Stimulated activated CD8-positive, alpha-beta memory T cell treated with anti-CD3 and anti-CD28 coated beads, Interleukin-2, amount 100 ng/mL, for 1 hour (primary cell): ENCODE data around the gene ULBP2.
A peak's percentile ranks its signal among the peaks of the same experiment; 100 is the strongest.
"Not testable (repeated sequence)": the region's sequence is repeated elsewhere in the genome, so short reads cannot be mapped to it uniquely, and the experiment has no call there.

Source experiments
- DNase-seq, 2 donors: peaks; one replicate each; pipeline ENCODE4 v3.0.0-alpha.2; 2020; ENCODE audit warnings: low read depth in 2 of 2

ULBP2 gene

DNA sequence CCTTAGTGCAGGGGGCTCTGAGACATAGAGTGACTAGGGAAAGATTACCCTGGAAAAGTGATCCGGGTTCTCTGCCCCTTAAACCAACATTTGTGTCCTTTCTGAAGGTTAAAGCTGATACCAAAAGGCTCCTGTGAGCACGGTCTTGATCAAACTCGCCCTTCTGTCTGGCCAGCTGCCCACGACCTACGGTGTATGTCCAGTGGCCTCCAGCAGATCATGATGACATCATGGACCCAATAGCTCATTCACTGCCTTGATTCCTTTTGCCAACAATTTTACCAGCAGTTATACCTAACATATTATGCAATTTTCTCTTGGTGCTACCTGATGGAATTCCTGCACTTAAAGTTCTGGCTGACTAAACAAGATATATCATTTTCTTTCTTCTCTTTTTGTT is 6.8 kb downstream of the ULBP2 start:
- no peak for DNase-seq

DNA sequence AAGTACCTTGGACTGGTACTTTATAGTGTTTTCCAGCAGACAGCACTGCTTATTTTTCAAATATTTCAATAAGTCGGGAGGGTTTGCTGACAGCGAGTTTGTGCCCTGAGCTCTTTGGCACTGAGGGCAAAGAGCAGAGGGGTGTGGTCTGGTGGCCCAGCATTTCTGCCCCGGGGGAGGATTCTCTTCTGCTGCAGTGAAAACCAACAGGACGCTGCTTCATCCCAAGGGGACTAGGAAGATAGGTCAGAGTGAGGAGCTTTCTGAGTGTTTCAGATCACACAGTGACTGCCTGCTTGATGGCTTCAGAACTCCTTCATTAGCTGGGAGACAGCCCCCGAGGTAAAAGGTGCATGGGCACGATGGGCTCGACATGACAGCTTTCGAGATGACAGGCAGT is 8.6 kb downstream of the ULBP2 start:
- no peak for DNase-seq

DNA sequence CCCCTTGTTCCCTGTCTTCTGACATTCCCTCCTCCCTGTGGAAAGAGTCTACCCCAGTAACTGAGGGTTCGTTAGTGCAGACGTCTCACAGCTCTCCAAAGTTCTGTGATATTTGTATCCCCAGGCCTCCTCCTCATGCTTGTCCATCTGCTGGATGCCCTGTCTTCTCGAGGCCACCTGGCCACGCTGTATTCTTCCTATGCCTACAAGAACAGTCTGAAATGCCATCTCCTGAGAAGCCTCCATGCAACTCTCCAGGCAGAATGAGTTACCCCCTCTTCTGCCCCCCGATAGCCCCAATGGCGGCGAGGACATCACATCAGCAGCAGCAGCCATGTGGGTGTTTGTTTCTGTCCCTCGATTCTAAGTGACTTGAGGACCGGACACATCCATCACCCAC is 9.3 kb downstream of the ULBP2 start:
- DNase-seq = no peak

DNA sequence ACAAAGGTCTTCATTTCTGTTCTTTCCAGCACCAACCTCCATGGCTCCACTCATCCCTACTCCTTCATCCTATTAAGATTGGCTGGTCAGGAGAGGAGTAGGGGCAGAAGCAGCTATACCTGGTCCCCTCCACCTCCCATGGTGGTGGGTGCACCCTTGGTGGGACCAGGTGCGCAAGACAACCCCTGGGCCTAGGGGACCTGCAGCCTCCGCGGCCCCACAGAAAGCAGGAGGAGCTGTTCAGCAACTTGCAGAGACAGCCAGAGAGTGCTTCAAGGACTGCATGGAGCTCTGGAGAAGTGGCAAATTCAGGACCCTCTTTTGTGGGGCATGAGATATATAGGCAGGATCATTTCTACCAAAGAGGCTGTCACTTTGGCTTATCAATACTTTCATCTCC is 9.8 kb downstream of the ULBP2 start:
- DNase-seq = no peak

DNA sequence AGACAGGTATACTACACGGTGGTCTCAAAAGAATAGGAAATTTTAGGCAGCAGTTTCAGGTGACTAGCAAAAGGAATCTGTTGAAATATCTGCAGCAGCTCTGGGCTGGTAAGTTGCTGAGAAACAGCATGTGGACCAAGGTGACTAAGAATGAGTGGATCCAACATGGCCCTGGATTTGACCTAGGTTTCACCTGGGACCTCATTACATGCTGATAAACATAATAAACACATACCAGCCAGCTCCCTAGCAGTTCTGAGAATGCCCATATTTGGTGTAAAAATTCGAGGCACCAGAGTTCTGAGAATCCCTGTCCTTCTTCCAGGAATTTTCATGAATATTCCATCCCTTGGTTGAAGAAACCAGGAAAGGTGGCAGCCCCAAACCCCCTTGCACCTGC is 11.6 kb downstream of the ULBP2 start:
- not testable (repeated sequence) for DNase-seq

DNA sequence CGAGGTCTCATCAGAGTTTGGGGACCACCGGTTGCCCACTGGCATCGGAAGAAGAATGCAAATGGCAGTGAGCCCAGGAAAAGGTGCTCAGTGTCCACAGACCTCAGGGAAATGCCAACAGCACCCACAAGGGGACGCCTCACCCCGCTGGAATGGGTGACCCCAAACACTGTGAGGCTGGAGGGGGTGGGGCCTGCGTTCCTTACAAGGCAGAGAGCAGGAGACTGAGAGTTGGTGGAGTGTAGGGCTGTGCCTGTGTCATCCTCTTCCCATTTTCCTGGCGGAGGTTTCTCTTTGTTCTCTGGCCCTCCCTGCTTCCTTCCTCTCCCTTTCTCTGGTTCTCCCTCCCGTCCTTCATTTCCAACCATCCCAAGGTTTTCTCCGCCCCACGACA is 12.1 kb downstream of the ULBP2 start:
- DNase-seq = not testable (repeated sequence)

DNA sequence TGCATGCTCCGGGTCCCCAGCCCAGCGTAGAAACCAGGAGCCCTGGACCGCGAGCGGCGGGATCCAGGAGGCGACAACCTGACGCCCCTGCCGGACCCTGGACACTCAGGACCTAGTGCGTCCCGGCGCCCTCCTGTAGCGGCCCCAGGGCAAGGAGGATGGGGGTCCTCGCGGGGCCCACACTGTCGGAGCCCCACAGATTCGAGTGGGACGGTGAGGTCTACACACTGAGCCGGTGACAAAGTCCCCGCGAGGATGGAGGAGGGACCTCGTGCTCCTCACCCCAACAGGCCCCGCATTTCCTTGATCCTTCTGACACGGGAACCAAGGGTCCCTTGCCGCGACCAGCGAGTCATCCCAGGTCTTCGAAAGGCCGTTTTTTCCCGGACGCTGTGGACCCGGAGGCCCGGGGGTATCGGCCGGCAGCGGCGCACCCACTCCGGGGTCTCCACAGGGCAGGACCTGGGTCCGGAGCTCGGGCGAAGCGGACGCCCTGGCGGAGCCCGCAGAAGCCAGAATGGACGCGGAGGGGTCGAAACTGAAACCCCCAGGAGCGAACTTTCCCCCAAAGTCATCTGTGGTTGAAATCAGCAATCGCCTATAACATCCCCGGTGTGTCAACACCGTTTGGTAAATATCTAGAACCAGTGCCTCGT is 12.6 kb downstream of the ULBP2 start:
- DNase-seq = not testable (repeated sequence)

DNA sequence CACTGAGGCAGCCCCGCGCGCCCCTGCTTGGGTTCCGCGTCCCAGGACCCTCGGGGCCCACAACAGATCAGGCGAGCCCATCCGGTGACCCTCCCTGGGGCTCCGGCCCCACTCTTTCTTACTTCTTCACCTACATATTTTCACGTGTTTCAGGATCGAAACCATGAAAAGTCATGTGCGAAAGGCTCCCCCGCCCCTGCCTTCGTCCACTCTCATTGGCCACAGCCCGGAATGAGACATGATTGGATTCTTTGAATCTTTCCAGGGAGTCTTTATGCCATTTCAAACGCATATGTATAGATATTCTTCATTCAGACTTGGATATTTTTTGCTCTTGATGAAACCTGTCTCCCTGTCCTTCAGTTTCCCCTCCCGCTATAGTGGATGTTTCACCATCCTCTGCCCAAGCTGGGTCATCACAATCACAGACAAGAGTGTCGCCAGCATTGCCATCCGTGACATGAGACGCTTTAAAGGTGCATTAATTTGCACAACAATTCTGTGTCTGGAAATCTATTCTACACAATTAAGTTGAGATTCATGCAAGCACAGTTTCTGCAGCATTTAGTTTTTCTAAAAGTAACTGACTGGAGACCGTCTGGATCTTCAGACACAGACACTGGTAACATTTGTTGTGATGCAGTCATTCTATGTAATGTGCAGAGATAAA is 13.3 kb downstream of the ULBP2 start:
- not testable (repeated sequence) for DNase-seq

DNA sequence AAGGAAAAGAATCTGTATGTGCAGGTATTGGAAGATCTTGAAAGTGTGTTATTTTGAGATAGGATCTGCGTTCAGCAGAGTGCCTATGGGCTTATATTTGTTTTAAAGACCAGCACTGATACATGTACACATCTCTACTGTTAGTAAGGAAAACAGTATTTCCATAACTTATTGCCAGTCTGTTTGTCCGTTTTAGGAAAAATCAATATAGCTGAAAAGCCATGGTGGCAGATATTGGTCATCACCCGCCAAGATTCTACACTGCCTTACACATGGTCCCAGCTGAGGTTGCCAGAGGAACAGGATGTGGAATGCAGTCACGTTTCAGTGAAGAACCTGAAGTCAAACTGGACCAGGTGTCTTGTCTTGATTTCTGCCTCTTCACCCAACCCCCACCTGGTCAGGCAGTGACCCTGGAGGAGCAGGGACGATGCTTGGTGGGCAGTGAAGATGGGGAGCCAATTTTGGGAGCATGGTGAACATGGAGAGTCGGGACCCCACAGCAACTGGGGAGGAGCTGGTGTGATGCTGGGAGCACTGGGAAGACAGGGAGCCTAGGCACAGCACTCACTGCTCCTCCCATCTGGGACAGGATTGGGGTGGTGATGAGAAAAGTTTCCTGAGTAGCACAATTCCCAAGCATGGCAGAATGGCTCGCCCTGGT is 14.0 kb downstream of the ULBP2 start:
- not testable (repeated sequence) for DNase-seq

DNA sequence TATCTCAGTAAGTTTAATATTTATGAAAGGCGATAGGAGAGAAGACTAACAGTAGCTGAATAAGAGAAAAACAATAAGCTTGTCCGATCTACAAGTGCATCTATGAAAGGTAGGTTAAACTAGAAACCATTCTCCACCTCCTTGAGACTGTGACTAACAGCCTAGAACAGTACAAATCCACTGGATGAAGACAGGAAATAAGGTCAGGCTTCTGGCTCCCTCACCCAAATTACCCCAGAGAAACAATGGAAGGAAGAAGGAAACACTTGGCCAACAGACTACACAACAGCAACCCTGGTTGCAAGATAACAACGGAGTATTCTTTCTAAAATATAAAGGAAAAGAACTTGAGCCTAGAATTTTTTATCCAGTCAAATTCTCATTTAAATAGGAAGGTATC is 16.3 kb downstream of the ULBP2 start:
- DNase-seq = not testable (repeated sequence)

DNA sequence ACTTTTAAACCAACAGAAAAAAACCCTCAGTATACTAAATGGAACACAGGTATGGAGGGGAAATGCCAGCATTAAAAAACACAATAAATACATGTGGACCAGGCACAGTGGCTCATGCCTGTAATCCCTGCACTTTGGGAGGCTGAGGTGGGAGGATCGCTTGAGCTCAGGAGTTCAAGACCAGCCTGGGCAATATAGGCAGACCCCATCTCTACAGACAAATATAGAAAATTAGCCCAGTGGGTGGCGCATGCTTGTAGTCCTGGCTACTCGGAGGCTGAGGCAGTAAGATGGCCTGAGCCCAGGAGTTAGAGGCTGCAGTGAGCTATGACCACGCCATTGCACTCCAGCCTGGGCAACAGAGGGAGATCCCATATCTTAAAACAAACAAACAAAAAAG is 18.0 kb downstream of the ULBP2 start:
- DNase-seq = not testable (repeated sequence)

DNA sequence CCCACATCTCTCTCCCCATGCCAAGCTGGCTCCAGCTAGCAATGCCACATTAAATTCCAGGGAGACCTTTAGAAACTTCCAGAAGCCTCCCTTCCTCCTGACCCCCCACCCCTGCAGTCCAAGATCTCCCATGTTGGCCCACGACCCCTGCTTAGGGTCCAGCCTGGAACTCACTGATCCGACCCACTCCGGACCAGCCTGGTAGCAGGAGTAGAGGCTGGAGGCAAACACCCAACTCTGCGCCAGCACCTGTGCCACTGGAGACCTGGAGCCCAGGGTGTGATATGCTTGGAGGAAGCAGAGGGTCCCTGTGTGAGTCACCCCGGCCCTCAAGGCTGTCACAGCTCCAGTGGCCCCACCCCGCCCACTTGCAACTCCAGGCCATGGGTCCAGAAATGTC is 18.7 kb downstream of the ULBP2 start:
- DNase-seq = no peak

DNA sequence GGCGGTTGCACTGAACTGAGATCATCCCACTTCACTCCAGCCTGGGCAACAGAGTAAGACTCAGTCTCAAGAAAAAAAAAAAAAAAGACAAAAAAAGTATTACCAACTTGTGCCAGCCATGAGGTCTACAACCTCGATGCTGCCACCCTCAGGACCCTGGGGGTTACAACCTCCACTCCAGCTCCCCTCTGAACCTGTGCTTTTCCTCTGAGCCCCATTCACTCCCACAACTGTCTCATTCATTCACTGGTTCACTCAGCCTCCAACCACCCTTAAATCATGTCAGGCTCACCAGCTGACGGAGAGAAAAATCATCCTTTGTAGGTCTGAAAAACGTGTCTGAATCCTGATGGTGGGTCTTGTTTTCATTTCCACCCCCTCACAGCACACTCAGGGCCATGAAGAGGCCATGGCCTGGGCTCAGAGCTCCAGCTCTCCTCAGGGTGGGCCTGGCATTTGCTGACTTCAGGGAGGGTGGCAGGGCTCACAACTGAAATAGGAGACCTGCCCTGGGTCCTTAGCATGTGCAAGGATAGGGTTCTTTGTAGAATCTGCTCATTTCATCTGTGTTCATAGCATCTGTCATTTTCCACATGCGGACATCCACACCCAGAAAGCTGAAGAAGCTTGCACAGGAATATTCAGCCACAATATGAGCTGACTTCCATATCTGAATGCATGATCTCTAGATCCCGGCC is 20.1 kb downstream of the ULBP2 start:
- no peak for DNase-seq

DNA sequence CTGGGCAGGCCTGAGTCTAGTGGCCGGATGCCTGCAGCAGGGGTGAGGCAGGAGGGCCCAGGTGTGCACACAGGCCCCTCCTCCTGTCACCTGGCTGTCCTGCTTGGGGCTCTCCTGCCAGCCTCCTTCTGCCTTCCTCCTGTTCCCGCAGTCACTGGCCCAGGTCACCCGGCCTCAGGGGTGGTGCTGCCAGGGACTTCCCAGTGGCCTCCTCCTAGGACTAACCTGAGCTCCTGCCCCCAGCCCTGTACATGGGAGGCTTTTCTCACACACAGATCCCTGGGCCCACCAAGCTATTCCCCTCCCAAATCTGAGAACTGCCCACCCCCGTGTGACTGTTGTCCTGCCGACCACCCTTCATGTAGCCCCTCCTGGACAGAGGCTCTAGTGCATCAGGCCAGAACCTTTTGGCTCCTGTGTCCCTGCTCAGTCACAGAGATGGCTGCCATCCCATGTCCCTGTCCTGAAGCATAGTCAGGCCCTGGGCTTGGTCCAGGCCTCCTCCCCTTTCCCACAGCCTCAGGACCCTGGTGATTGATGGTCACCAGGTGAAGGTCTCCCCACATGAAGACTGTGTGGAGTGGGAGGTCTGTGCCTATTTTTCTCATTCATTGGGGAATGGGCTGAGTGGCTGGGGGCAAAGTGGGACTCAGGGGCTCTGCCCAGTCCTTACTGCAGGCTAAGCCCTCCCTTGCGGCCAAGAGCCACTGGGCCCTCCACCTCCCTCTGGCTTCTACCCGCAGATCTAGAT is 20.8 kb downstream of the ULBP2 start:
- no peak for DNase-seq

DNA sequence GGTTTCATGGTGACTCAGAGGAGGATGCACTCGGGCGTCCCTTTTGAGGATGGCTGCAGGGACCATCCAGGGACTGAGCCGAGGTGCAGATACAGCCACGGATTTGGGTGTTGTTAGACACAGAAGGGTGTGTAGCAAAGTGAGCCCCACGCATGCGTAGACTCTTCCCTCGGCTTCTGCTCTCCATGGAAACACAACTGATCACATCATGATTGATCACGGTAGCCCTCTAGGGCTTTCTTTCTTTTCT is 21.3 kb downstream of the ULBP2 start:
- no peak for DNase-seq

DNA sequence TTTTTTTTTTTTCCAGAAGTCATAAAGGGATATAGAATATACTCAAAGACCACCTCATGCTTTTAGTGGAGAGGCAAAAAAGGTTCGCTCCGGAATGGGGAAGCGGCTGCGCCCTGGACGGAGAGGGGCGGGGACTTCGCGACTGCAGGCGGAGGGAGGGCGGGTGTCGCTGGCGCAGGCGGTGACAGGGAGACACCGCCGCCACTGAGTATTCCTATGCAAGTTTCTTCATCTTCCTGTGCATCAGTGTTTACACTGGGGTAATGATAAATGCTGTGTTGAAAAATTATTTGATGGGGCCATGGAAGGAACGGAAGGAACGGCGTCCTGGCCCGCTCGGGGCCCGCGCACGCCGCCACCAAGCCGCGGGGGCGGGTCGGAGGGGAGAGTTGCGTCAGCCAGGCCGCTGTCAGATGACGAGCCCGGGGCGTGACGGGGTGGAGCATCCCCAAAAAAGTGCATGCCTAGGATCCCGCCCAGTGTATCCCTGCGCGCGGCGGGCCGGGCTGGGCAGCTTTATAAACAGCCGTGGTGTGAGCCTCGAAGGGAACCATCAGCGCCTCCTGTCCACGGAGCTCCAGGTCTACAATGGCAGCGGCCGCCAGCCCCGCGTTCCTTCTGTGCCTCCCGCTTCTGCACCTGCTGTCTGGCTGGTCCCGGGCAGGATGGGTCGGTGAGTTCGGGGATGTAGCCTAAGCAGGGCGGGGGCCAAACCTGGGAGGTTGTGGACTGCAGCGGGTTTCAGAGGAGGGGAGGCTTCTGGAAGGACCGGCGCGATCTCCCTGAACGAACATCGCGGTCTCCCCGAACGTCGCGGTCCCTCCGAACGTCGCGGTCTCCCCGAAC is 21.9 kb downstream of the ULBP2 start, which contains the start of gene ULBP1:
Gene ULBP1, plus strand, starts transcription at position 482 of the 846 bp plus-strand sequence. Its CDS starts 107 bp downstream, at position 589.
- DNase-seq = peak; percentile 20 to 43

DNA sequence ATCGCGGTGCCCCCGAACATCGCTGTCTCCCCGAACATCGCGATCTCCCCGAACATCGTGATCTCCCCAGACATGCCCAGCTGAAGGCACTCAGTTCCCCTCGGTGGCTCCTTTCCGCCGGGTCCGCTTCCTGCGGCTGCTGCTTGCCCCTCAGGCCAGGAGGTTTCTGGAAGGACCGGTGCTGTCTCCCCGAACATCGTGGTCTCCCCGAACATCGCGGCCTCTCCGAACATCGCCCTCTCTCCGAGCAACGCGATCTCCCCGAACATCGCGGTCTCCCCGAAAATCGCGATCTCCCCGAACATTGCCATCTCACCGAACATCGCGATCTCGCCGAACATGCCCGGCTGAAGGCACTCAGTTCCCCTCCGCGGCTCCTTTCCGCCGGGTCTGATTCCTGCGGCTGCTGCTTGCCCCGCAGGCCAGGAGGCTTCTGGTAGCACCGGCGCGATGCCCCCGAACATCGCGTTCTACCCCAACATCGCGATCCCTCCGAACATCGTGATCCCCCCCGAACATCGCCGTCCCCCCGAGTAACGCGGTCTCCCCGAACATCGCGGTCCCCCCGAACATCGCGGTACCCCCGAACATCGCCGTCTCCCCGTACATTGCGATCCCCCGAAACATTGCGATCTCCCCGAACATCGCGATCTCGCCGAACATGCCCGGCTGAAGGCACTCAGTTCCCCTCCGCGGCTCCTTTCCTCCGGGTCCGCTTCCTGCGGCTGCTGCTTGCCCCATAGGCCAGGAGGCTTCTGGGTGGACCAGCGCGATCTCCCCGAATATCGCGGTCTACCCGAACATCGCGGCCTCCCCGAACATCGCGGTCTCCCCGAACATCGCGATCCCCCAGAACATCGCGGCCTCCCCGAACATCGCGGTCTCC is 22.7 kb downstream of the ULBP2 start:
- no peak for DNase-seq

DNA sequence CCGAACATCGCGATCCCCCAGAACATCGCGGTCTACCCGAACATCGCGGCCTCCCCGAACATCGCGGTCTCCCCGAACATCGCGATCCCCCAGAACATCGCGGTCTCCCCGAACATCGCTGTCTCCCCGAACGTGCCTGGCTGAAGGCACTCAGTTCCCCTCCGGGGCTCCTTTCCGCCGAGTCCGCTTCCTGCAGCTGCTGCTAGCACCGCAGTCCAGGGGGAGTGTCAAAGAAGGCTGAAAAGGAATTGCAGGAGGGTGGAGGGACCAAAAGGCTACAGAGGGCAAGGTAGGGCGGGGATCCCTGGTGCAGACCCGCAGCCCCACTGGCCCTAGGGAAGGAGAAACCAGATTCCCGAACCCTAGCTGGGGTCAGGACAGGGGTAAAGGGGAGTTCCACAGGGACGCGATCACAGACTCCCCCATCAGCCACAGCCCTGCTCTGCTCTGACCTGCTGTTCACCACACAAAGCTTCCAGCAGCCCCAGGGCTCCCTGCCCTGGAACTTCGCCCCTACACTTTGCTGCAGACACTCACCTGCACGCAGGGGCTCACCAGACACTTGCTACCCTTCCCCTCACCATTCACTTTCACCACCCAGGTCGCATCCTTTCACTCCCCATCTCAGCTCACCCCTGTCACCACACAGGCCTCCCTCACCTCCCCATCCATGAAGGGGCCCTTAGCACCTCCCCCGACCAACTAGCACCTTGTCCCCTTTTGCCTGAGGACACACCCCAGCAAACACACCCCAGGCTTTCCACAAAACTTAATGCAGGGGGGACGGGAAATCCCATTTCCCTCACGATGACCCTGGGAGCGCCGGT is 23.6 kb downstream of the ULBP2 start:
- DNase-seq = no peak

DNA sequence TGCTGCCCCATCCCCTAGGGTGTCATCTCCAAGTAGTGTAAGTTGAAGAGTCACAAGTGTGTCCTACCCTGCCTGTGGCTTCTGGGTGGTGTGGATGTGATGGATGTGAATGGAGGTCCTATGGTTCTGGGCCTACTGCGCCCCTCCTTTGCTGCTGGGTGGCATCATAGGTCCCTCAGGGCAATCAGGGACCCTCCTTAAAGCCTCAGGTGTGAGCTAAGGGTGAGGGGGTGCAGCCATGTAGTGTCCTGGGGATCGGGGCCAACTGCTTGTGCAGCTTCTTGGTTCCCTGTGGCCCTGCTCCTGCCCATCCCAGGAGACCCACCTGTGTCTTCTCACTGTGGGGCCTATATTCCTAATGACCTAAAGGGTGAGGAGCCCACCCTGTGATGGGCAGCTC is 24.5 kb downstream of the ULBP2 start:
- DNase-seq = not testable (repeated sequence)
